ENCODE data around the gene PRPF40A. TPM values are rescaled to one million over a fixed set of nuclear protein-coding genes. Genes with fewer than 3 reads are reported as not detected.

PRPF40A gene
- total RNA-seq, 4 donors from 2014 or later = 69.0 to 125 (median 81.7) TPM

GRCh38 chr2:152715854-152716428 is 1.3 kb downstream of the PRPF40A start:
- DNase-seq (ENCODE audit: low spot score) (no peak), ATAC-seq (ENCODE audit: low FRiP score) (no peak)
- TF ChIP-seq CTCF (IDR thresholded peaks at IDR 0.05) = no peak

GRCh38 chr2:152715112-152715511 is 2.1 kb downstream of the PRPF40A start:
- no peak for ATAC-seq (ENCODE audit: low FRiP score)
- TF ChIP-seq CTCF (IDR thresholded peaks at IDR 0.05) = no peak
- DNase-seq (ENCODE audit: low spot score) = no peak

GRCh38 chr2:152710713-152711112 is 6.5 kb downstream of the PRPF40A start:
- no peak for ATAC-seq (ENCODE audit: low FRiP score)
- no peak for DNase-seq (ENCODE audit: low spot score)
- TF ChIP-seq CTCF (IDR thresholded peaks at IDR 0.05) = no peak

- DNase-seq (ENCODE audit: low spot score) = no peak
- no peak for ATAC-seq (ENCODE audit: low FRiP score)
- TF ChIP-seq CTCF (IDR thresholded peaks at IDR 0.05) = no peak
Measured at GRCh38 chr2:152708742-152709141, 8.5 kb downstream of the PRPF40A start.

GRCh38 chr2:152706477-152707021 is 10.7 kb downstream of the PRPF40A start:
- no peak for TF ChIP-seq CTCF (IDR thresholded peaks at IDR 0.05)
- no peak for ATAC-seq (ENCODE audit: low FRiP score)
- DNase-seq (ENCODE audit: low spot score) = no peak

- no peak for TF ChIP-seq CTCF (IDR thresholded peaks at IDR 0.05)
- no peak for DNase-seq (ENCODE audit: low spot score)
- no peak for ATAC-seq (ENCODE audit: low FRiP score)
Measured at GRCh38 chr2:152701198-152701597, 16.1 kb downstream of the PRPF40A start.

GRCh38 chr2:152696476-152696875 is 20.8 kb downstream of the PRPF40A start:
- no peak for TF ChIP-seq CTCF (IDR thresholded peaks at IDR 0.05)
- ATAC-seq (ENCODE audit: low FRiP score) (no peak), DNase-seq (ENCODE audit: low spot score) (no peak)

All from omental fat pad (tissue), 4 donors.